GM19023 (cell line): Measurements from ENCODE around the gene GCHFR.
A peak's percentile ranks its signal among the peaks of the same experiment; 100 is the strongest.

ENCODE experiments used
- ATAC-seq: cut with Tn5 transposase; IDR thresholded peaks from one replicate; pipeline ENCODE4 v1.9.1; 2021; ENCODE audit warnings: mild to moderate bottlenecking, moderate library complexity; ENCODE audit not compliant: unreplicated experiment

Gene GCHFR

DNA sequence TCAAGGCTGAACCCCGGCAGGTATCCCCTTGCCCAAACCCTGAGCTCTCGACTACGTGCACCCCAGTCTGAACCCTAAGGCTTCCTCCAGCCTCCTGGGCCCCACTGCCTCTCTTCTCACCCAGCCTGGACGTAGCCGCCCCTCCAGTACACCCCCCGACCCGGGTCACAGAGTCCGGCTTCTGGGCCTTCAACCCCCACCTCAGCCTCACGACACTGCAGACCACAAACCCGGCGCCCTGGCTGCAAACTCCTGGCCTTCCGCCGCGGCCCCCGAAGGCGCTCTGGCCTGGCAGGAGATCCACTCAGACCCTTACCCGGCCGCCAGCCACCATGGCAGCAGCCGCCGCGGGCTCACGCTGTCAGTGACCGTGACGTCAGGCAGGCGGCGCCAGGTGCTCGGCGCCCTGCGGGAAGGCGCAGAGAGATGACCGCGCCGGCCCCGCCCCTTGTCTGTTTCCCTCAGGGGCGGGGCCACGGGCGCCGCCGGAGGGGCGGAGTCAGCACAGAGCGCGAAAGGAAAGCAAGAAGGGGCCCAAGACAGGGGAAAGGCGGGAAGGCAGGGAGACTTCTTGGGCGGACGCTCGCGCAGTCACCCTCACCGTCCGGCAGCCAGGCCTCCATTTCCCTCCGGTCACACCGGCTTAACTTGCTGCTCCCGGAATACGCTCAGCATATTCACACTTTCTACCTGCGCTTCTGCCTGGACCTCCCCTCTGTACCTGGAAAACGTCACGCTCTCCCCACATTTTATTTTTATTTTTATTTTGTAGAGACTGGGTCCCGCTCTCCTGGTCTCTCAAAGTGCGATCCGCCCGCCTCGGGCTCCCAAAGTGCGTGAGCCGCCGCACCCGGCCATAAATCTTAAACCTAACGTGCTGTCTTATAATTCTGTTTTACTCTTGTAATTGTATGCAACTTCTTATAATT, 8.7 kb upstream of the GCHFR start, which contains the start of gene RMDN3:
RMDN3 (minus strand) TSS at position 372 of the 929 bp plus-strand sequence. CDS start 471 bp downstream, outside the sequence.
- peak; percentile 78 for ATAC-seq

DNA sequence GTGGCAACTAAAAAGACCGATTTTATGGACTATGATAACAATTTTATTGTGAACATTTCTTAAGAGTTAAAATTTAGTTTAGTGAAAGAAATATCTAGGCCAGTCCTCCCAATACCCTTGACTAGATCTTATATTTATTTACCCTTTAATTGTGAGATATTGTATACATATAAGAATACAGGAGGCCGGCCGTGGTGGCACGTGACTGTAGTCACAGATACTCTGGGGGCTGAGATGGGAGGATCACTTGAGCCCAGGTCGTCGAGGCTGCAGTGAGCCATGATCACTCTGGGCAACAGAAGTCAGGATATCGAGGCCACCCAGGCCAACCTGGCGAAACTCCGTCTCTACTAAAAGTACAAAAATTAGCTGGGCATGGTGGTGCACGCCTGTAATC, 8.1 kb upstream of the GCHFR start:
- no peak for ATAC-seq

DNA sequence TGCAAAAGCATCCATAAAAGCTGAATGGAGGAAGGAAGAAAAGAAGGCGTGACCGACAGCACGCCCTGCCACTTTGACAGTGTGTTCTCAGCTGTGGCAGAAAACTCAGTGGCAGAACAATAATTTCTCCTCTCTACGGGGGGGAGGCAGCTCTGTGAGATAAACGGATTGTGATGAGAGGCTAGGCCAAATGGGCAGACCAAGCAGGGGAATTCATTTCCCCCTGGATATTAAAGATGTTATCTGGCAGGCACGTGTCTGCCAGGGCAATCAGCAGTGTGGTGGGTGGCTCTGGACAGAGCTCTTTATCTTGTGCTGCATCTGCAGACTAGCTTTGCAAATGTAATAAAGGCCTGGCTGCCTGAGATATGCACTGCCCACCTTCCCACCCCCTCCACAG, 6.9 kb upstream of the GCHFR start:
- no peak for ATAC-seq

DNA sequence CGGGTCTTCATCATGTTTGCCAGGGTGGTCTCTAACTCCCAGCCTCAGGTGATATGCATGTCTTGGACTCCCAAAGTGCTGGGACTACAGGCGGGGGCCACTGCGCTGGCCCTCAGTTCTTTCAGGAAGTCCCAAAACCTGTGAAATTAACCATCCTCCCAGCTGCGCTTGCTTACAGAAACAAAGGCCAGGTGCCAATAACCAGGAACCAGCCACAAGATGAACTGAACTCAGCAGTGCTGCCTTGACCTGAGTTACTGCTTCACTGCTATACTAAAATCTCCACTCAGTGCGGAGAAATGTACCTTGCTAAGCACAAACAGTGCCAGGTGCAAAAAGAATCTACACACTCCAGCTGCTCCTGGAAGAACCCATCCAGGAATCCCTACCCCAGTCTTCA, 3.9 kb upstream of the GCHFR start:
- ATAC-seq, result no peak

DNA sequence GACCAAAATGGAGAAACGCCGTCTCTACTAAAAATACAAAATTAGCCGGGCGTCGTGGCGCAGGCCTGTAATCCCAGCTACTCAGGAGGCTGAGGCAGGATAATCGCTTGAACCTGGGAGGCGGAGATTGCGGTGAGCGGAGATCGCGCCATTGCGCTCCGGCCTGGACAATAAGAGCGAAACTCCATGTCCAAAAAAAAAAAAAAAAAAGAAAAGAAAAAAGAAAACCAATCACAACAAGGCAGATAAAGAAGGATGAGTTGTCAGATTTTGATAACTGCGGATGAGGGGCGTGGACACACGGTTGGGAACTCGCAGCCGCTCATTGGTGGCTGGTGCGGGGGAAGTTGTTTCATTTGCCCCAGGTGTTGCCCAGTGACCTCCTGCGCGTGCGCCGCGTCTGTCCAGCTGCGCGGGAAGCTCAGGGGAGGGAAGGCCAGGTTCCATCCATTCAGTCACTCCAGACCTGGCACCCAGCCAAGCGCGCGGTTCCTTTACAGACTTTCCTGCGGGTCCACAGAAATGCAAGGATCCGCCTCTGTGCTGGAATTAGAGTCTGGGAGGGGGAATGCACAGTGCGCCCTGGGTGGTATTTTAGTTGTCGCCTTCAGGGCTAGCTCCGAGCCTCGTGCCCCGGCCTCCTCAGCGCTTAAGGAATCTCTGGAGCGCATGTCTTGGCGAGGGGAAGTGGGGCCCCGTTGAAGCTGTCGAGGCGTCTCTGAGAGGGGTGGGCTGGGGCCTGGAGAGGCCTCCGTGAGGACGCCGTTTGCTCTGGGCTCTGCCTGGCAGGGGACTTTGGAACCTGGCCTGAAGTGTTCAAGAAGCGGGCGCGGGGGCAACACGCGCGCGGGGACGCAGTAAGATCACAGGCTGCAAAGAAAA, 708 bp upstream of the GCHFR start:
- ATAC-seq, result no peak

DNA sequence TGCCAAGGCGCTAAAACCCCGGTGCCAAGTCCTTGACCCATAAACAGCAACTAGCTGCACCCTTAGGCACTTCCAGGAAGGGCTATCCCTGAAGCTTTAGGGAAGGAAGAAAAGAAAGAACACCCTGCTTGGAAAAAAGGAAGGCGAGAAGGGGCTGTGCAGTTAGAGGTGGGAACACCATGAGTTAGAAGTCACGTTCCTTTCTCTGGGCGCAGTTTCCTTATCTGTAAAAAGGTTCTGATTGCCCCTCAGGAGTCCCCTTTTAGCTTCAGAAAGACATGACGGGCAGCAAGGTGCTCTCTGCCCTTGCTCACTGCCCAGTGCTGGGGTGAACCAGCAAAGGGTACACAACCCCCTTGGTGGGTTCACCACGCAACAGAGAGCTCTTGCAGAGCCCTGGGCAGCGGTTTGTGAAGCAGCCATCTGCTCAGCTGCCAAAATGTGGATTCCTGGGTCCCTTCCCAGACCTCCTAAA, 798 bp downstream of the GCHFR start:
- ATAC-seq, result no peak

DNA sequence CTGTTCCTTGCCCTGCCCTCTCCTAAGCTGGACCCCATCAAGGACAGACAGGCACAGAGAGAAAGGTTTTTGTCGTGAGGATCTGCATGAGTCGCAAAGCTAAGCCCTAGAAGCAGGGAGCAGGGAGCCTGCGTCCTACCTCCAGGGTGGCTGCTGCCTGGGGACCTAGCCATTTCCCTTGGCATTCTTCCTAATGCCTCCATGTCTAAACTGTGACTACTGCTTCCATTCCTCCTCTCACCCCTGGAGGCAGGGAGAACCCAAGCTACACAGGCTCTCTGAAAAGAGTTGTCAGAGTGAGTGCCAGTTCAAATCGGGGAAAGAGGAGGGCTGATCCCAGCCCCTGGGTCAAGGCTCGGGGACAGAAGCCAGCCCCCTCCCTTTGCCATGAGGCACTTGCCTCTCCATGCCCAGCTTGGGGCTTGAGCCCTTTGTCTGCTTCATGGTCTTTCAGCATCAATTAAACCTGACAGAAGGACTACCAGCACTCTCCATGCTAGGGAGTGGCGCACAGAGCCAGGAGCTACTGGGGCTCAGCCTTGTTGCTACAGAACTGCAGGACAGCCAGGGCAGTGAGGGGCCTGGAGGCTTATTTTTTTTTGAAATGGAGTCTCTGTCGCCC, 2.4 kb downstream of the GCHFR start:
- ATAC-seq, result no peak

DNA sequence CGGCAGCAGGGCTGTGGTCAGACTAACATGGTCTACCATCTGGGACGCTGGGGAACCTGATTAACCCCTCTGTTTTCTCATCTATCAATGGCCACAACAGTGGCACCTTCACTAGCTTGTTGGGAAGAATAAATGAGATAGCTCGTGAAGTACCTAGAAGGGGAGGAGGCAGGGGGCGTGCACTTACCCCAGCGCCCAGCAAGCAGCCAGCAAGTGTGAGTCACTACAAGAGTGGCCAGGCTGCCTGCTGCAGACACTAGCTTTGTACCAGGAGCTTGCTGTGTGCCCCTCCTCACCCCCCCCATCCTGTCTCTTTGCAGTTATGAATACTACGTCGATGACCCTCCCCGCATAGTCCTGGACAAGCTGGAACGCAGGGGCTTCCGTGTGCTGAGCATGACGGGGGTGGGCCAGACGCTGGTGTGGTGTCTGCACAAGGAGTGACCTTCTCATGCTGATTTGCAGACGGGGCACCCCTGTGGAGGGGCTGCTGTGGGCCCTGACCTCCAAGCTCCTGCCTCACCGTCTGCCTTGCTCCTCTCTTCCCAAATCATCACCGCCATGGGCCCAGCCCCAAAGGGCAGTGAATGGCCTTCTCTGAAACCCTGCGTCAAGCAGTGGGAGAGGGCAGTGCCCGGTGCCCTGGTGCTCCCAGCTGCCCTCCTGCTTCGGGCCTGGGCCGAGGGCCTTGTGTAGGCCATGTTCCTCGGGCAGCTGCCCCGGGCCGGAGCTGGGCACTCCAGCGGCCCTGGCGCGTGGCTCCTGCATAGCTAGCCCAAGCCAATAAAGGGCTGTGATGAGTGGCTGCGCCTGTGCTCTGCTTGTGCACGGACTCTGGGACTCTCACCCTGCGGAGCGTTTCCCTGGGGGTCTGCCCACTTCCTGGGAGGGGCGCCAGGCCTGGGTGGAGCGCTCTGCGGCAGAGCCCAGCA, 3.3 kb downstream of the GCHFR start:
- no peak for ATAC-seq

DNA sequence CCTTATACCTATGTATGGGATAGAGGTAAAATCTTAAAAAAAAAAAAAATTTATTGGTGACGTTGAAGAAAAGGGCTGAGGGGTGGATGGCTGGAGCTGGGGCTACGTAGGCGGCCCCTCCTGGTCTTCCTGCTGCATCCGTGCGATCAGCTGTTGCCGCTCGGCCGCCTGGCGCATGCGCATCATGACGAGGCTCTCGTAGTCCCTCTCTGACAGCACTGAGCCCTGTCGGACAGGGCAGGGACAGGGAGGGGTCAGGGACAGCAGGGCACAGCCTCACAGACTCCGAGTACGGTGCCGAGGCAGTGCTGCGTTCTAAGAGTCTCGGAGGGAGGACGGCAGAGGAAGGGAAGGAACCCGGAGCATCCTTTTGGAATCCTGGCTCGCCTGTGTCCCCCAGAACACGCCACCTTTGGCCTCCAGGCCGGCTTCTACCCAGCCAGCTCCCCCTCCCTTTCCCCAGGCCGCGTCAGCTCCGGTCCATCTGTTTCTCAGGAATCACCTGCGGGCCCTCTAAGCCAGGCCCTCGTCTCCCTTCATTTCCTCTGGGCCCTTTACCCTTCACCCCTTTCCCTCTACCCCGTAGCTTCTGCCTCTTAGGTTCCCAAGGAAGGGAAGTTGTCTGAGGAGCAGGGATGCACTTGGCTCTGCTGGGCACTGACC, 4.1 kb downstream of the GCHFR start:
- no peak for ATAC-seq

DNA sequence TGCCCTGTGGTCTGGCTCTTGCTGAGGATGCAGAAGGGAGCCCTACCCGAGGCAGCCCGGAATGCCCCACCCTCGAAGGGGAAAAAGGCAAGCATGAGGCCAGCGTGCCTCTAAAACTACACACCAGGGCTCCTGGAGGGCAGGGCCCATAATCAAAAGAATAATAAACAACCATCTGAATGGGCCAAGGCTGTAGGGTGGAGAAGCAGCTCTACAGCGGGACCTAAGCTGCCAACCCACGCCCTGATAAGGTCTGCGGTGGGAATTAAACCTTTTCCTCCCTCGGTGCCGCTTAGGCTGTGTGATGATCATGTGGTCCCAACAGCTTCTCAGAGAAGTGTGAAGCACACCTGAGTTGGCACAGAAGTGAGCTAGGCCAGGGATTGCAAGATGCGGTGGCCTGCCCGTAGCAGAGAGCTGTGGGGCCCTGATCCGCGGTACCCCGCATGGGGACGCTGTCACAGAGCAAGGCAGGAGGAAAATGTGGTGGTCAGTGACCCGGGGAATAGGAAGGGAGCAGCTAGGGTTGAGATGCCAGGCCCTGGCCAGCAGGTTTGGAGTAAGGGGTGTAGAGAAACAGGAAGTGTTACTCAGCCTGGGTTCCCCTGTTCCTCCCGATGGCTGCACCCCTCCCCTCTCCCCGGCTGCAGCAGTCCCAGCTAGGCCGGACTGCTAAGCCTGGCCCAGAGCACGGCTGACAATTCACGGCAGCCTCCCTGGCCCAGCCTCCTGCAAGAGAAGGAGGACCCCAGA, 4.8 kb downstream of the GCHFR start:
- no peak for ATAC-seq

DNA sequence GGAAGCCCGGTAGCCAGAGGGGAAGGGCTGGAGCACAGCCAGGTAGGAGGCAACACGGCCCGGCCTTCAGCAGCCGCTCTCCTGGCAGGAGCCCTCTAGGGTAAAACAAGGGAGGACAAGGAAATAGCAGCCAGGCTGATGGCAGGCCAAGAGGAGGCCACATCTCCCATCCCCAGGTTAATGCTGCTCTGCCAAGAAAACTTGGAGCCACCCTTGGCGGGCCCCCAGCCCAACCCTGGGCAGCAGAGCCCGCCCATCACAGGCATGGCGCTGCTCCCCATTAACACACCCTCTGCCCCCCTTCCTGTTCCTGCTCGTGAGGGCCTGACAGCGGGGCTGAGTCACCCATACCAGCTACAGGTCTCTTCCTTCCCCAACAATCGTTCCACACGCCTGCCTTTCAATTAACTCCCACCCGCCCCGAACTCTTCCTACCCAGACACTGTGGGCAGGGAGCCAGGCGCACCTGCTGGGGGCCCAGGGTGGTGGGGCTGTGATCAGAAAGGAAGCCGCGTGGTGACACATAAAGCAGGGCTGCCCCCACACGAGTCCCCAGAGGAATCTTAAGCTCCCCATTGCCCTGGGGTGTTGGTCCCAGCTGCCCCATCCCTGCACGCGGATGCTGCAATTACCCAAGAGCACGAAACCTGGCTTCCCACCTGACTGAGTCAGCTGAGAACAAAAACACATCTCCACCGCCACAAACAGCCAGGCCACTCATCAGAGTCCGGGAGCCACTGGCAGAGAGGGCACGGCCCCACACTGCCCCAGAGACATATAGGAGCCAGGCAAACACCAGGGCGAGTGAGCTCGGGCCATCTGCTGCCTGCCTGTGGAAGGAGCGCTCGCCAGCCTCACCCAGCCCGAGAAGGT, 5.6 kb downstream of the GCHFR start, which contains the start of gene C15orf62:
C15orf62 (plus strand) TSS at position 707 of the 873 bp plus-strand sequence. CDS start 516 bp downstream, outside the sequence.
- peak; percentile 47 for ATAC-seq

DNA sequence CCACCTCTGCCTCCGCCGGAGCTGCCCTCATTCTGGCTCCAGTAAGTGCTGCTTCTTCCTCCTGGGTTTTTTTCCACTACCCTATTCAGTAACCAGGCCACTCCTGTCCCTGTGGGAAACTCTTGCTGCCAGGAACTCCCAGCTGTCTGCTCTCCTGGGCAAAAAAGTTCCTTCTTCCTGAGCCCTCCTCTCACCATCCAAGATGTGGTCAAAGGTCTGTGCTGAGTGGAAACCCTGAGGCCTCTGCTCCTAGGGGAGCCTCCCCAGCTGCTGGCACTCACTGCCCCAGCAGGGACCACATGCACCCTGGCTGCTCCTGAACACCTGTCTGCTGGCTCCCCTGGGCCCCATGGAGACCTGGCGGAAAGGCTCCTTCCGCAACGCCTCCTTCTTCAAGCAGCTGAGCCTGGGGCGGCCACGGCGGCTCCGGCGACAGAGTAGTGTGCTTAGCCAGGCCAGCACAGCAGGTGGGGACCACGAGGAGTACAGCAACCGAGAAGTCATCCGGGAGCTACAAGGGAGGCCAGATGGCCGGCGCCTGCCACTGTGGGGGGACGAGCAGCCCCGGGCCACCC, 6.4 kb downstream of the GCHFR start:
- ATAC-seq, result no peak

DNA sequence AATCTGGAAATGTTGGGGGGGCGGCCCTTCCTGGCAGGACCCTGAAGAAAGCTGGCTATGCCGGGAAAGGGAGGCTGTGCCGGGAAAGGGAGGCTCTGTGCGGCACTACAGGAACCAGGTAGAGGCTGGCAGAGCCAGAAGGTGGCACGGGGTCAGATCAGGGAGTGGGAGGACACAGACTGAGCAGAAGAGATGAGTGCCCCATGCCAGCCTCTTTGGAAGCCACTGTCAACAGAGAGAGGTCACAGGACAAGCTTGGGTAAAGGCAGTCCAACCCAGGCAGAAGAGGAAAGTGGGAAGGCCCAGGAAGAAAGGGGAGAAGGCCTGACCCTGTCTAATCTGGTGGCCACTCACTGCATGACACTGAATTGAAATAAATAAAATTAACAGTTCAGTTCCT, 7.4 kb downstream of the GCHFR start:
- no peak for ATAC-seq

DNA sequence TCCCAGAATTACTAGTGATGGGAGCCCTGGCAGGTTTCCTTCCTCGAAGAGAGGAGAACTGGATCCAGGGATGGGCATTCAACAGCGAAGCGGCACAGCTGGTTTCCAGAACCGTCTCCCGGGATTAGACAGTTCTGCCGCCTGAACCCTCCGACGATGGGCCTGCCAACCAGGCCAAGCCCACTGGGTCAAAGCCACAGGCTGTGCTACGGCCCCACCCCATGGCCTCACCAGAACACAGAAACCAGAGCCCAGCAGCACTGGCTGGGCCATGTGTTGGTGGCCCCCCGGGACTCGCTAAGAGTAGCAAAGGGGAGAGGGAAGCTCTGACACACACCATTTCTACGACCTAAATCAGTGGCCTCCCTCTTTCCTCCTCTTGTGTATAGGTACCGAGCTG, 8.1 kb downstream of the GCHFR start:
- no peak for ATAC-seq

DNA sequence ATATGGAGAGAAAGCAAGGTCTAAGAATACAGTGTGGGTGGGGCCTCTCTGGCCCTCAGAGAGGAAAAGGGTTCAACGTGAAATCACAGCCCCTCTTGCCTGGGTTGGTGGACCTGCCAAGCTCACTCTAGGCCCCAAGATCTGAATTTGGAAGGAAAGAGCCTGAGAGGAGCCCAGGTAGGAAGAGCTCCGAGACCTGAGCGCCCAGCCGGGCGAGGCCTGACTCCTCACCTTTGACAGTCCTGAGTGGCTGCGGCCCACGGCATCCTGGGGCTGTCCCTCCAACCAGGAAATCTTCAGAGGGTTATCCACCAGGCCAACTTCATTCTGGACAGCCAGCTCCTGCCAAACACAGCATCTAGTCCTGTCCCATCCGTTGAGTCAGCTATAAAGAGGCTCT, 9.6 kb downstream of the GCHFR start:
- ATAC-seq, result no peak

DNA sequence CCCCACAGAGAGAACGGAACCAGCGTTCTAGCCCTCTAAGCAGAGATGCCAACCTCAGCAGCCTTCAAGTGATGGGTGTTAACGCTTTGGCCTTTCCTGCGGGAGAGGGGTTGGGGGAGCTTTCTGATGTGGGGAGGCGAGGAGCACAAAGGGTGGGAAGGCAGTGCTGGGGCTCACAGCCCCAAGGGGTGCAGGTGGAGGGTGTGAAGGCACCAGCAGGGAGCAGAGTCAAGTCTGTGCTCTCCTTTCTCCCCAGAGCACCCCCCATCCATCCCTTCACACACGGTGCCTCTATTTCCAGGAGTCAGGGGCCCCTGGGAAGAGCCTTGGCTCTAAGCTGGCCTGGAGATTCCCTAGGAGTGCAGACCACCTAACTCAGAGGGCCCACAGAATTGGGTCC, 10.0 kb downstream of the GCHFR start:
- ATAC-seq, result no peak

DNA sequence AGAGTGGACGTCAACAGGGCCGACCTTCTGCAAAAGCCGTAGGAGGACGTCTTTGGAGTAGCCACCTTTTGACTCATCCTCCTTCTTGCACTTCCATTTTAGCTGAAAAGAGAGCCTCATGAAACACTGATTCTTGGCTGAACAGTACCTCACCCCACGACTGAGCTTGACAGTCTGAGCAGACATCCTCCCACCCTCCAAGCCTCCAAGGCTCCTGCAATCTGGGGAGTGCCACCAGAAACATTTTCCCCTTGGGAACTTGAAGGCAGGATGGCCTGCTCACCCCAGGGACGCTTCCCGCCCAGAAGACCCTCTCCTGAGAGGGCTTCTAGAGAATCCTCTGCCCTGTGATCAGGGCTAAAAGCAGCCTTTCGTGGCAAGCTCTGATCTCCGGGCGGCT, 11.1 kb downstream of the GCHFR start:
- no peak for ATAC-seq
